Fibroblast of skin of back (primary cell): ENCODE measurements around the gene CCDC32. TPM values are rescaled to one million over a fixed set of nuclear protein-coding genes. Genes with fewer than 3 reads are reported as not detected.
"Not testable (repeated sequence)": the region's sequence is repeated elsewhere in the genome, so short reads cannot be mapped to it uniquely, and the experiment has no call there.

Experiments used
- DNase-seq: peaks from one replicate; pipeline ENCODE4 v3.0.0-alpha.2; 2013
- polyA plus RNA-seq, 2 experiments: library from polyadenylated mRNA; unstranded; fragments of 120-200 nt; gene quantifications; one replicate each; pipeline ENCODE4 v1.2.1, GENCODE V29; 2013; ENCODE audit not compliant: insufficient read length in 2 of 2

CCDC32 gene
- 14.2 TPM for polyA plus RNA-seq (2013, experiment 1 of 2; ENCODE audit: insufficient read length)
- 14.5 TPM for polyA plus RNA-seq (2013, experiment 2 of 2; ENCODE audit: insufficient read length)

GRCh38 chr15:40564591-40565332 lies at the start of gene CCDC32:
Gene CCDC32 (minus strand): TSS chr15:40565042. CDS start chr15:40563015, 2,027 bp downstream.
- peak; percentile 100 for DNase-seq

- no peak for DNase-seq
These were observed 48.2 kb upstream of the CCDC32 start for GRCh38 chr15:40613080-40613479.

GRCh38 chr15:40603935-40604334 lies 39.1 kb upstream of the CCDC32 start:
- DNase-seq: no peak

GRCh38 chr15:40600956-40601355 lies 36.1 kb upstream of the CCDC32 start:
- DNase-seq: no peak

- no peak for DNase-seq
These were observed 33.8 kb upstream of the CCDC32 start for GRCh38 chr15:40598672-40599071.

- no peak for DNase-seq
These were observed 33.3 kb upstream of the CCDC32 start for GRCh38 chr15:40598126-40598525.

GRCh38 chr15:40597024-40597423 lies 32.2 kb upstream of the CCDC32 start:
- no peak for DNase-seq

- DNase-seq: no peak
These were observed 30.9 kb upstream of the CCDC32 start for GRCh38 chr15:40595773-40596172.

- no peak for DNase-seq
These were observed 30.4 kb upstream of the CCDC32 start for GRCh38 chr15:40595219-40595618.

GRCh38 chr15:40594429-40594836 lies 29.6 kb upstream of the CCDC32 start:
- peak; percentile 65 for DNase-seq

- DNase-seq: peak; percentile 91
These were observed 29.0 kb upstream of the CCDC32 start, which contains the start of gene KNL1 for GRCh38 chr15:40593588-40594428. Gene KNL1 (plus strand): TSS chr15:40594249. CDS start chr15:40602932, 8,683 bp downstream.

- DNase-seq: no peak
These were observed 28.3 kb upstream of the CCDC32 start for GRCh38 chr15:40593165-40593564.

GRCh38 chr15:40591389-40591788 lies 26.5 kb upstream of the CCDC32 start:
- DNase-seq: no peak

- no peak for DNase-seq
These were observed 25.8 kb upstream of the CCDC32 start for GRCh38 chr15:40590667-40591050.

GRCh38 chr15:40584191-40584590 lies 19.3 kb upstream of the CCDC32 start:
- DNase-seq: no peak

- peak; percentile 9 for DNase-seq
These were observed 17.9 kb upstream of the CCDC32 start for GRCh38 chr15:40582726-40583246.

GRCh38 chr15:40581796-40582195 lies 17.0 kb upstream of the CCDC32 start:
- DNase-seq: not testable (repeated sequence)

- DNase-seq: no peak
These were observed 14.1 kb upstream of the CCDC32 start for GRCh38 chr15:40578892-40579291.

GRCh38 chr15:40576914-40577313 lies 12.1 kb upstream of the CCDC32 start:
- DNase-seq: not testable (repeated sequence)

- no peak for DNase-seq
These were observed 10.3 kb upstream of the CCDC32 start for GRCh38 chr15:40575113-40575512.

GRCh38 chr15:40569129-40569953 lies 4.5 kb upstream of the CCDC32 start, which contains the start of gene RPUSD2:
Gene RPUSD2 (plus strand): TSS chr15:40569299. CDS start chr15:40569338, 39 bp downstream.
- peak; percentile 94 for DNase-seq

- DNase-seq: peak; percentile 12
These were observed 2.3 kb upstream of the CCDC32 start for GRCh38 chr15:40567111-40567510.
